ENCODE results near the gene COL25A1.

COL25A1 gene

DNA sequence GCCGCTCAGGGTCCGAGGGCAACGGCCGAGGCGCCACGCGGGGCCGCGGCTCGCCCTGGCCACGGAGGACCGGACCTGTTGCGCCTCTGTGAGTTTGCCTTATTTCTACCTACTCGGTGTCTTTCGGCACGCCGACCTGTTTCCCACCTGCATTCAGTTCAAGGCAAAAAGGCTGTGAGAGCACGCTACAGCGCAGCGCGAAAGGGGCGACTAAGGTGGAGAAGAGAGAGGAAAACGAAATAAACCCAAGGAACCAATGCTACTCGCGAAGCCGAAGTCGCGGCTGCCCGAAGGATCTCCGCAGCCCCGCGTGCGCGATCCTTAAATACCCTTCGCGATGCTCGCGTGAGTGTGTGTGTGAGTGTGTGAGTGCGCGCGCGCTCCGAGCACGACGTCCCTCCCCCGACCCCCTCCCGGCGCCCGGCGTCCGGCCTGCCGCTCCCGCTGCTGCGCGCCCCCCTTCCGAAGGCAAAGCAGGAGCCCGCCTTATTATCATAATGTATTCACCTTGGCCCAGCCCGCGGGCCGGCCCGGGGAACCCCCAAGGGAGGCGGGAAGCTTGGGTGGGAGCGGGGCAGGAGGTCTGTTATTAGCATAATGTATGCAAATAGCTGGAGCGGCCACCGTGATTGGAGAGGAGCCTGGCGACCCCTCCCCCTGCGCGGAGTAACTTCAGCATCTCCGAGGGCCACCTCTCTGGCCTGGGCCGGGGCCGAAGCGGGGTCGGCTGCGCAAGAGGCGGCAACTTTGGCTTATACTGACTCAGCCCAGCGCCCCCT lies at the start of gene COL25A1:
Gene COL25A1, minus strand, starts transcription at position 298 of the 779 bp plus-strand sequence.
- peak; percentile 96 for DNase-seq

DNA sequence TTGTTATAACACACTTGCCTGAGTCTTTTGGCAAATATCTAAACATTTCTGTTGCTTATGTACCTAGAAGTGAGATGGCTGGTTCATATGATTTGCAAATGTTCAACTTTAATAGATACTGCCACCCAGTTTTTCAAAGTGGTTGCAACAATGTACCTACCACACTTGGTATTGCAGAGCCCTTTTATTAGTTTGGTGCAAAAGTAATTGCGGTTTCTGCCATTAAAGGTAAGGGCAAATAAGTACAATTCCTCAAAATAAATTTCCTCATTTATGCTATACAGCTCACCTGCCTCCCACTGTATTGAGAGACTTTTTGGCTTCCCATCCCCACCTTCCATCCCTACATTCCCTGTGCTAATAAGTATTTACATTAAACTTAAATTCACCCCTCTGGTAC lies 47.7 kb upstream of the COL25A1 start:
- no peak for DNase-seq

DNA sequence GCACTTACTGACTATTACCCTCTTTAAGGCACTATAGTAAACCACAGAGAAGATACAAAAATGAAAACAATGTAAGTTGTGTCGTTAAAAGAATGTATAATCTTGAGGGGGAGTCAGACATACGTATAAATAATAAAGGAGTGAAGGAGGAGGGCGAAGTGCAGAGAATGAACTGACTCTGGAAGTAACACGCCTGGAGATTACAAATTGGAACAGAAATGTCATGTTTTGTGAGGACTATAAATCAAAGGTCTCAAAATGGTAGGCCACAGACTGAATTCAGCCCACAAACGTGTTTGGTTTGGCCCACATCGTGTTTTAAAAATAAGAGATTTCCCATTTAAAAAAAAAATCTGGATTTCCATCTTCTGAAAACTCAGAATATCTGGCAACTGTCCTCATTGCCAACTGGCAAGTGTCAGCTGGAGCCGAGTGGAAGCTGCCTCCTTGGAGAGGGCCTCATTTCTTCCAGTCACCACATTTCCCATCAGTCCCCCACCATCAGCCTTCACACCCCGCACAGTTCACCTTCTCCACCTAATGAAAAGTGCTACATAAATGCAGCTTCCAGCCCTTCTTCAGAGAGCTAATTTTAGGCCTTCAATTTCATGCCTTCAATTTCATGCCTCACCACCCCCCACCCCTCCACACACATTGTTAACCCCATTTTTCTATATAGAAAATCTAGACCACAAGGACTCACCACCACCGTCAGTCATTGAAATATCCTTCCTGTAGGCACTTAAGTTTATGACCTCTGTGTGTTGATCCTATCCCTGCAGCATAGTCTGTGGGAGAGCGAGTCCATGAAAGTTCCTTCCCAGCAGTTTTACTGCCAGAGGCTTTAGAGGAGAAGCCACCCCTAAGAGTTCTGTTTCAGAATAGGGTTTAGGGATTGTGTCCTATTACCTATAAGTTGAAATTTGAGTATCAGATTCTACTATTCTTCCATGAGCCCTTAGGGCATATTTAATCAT lies 32.0 kb upstream of the COL25A1 start:
- no peak for DNase-seq

DNA sequence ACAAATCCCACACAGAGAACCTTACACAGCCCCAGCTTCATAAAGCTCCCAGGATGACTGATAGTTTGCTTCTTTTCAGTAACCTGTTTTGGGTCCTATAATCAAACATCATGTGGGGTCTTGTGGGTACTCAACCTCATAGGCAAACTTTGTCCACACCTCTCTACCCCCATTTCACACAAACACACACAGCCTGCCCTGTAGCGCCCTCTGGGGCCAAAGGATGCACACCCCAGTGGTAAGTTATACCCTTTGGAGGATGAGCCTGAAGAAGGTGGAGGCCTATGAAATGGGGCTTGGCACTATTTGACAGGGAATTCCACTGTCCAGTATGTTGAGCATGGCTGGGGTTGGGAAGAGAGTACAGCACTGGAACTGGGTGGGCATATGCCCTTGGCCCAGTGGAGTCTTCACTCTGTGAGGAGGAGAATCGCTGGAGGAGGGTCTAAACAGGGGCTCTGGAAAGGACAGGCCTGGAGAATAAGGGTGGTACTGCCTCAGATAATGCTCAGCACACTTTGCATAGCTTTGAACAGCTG lies 30.5 kb upstream of the COL25A1 start:
- DNase-seq, result peak; percentile 34

DNA sequence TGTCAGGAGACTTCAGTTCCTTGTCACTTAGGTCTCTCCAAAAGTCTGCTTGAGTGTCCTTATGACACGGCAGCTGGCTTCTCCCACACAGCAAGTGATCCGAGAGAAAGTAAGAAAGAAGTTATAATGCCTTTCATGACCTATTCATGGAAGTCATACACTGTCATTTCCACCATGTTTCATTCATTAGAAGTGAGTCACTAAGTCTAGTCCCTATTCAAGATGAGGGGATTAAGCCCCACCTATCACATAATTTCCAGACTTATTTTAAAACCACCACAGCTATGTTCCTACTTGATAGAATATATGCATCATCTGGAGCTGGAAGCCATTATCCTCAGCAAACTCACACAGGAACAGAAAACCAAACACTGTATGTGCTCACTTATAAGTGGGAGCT lies 25.2 kb upstream of the COL25A1 start:
- no peak for DNase-seq

DNA sequence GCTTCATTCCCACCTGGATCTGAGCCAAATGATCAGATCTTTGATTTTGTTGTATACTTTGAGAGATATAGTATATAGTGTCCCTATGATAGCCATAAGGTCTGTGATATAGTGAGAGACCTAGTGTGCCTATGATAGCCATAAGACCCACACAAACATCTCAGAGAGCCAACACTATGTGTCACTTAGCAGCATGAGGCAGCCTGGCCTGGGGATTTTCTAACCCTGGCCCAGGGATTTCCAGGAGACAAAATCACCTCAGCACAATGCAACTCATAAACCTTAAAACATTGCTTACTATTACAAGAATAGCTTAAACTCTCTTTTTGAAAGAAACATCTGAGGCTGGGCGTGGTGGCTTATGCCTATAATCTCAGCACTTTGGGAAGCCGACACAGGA lies 23.2 kb upstream of the COL25A1 start:
- DNase-seq, result no peak

DNA sequence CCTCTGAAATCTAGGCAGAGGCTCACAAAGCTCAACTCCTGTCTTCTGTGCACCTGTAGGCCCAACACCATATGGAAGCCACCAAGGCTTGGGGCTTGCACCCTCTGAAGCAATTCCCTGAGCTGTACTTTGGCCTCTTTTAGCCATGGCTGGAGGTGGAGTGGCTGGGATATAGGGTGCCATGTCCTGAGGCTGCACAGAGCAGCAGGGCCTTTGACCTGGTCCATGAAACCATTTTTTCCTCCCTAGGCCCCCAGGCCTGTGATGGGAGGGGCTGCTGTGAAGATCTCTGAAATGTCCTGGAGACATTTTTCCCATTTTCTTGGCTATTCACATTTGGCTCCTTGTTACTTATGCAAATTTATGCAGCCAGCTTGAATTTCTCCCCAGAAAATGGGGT lies 20.9 kb upstream of the COL25A1 start:
- DNase-seq, result no peak

DNA sequence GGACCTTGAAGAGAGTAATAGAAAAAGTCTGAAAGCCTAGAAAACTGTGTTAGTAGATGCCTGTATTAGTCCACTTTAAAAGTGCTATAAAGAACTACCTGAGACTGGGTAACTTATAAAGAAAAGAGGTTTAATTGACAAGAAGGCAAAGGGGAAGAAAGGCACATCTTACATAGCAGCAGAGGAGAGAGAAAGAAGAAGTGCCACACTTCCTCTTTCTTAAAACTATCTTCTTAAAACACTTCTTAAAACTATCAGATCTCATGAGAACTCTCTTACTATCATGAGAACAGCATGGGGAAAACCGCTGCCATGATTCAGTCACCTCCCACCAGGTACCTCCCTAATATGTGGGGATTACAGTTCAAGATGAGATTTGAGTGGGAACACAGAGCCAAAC lies 18.8 kb upstream of the COL25A1 start:
- no peak for DNase-seq

DNA sequence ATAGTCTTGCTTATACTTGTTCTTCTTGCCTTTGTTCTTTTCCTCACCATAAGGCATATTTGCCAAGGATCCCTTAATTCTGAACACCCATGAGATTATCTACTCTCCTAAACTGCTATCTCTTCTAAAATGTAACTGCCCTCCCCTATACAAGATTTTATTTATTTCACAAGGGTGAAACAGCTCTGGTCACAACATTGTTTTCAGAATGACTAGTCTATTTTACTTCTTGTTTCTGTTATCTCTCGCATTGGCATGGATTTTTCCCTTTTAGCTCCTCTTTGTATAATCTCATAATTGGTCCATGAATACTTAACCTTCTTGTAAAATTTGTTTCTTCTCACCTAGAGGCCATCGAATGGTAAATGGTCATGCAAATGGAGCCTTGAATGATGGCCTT lies 17.2 kb upstream of the COL25A1 start:
- DNase-seq, result no peak

DNA sequence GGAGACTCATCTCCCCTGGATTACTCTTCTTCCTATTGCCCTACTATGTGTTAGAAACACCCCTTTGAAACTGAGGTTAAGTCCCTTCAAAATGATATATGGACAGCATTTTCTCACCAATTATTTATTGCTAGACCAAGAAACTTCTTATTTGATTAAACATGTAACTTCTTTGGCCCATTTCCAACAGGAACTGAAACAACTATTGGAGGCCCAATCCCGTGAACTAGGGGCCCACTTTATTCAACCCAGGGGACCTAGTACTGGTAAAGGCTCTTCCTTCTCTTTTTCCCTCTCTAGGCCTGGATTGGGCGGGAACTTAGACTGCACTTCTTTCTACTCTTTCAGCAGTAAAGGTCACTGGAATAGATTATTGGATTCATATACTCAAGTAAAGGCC lies 16.7 kb upstream of the COL25A1 start:
- no peak for DNase-seq

DNA sequence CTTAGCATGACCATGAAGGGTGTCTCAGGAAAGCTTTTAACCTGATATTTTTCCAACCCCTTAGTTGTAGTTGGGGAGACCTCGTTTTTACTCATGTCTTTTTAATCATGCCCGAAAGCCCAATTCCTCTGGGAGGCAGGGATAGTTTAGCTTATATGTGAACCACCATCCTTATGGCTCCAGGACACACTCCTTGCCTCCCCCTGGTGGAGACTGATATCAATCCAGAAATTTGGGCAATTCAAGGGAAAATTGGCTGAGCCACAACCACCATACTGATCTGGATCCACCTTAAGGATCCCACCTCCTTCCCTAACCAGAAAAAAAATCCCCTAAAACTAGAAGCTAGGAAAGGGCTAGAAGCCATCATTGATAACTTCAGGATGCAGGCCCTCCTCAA lies 13.4 kb upstream of the COL25A1 start:
- DNase-seq, result no peak

DNA sequence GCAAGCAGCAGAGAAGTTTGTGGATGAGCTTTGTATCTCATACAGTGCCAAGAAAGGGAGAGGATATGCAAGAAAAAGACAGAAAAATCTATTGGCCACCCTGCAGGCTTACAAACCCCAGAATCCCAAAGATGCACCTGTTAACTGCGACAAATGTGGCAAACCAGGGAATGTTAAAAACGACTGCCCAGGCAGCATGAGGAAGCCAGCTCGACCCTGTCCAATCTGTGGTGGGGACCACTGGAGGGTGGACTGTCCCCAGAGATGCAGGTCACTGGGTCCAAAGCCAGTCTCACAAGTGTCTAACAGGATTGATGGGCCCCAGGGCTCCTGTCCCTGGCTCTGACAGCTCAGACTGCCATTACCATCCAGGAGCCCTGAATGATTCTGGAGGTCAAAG lies 12.9 kb upstream of the COL25A1 start:
- DNase-seq, result no peak

DNA sequence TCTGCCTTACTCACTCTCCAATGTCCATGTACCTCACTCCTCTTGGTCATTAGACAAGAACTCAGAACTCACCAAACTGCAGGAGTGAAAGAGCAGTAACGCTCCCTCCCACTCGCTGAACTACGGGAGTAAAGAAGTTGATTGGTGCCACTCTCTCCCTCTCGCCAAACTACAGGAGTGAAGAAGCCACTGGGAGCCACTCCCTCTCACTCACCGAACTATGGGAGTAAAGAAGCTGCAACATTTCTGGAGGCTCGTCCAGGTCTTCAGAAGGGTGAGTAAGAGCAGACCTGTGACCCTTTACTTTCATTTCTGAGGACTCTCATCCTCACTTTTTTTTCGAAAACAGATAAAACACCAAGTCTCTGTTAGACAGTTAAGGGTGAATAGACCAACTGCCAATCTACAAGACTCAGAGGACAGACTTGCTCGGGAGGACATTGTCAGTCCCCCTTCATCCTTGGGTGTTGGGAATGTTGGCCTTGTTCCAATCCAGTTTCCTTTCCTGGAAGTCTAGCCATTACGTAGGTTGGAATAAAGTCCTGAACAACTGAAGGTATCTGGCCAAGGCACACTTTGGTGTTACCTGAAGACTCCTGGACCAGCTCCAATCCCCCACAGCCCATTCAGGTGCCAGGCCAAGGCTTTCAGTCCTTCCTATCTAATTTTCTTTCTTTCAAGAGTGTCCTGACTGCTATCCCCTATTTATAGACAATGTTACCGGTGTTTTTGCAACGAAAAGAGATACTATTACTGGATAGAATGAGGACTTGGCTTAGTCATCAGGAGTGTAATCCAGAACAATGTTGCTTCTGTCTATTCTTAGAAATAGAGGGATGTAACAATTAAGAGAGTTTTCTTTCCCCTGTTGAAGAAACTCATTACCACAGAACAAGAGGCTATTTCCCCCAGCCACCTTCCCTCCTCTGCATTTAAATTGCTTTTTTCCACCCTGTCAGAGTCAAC lies 11.0 kb upstream of the COL25A1 start:
- DNase-seq, result no peak

DNA sequence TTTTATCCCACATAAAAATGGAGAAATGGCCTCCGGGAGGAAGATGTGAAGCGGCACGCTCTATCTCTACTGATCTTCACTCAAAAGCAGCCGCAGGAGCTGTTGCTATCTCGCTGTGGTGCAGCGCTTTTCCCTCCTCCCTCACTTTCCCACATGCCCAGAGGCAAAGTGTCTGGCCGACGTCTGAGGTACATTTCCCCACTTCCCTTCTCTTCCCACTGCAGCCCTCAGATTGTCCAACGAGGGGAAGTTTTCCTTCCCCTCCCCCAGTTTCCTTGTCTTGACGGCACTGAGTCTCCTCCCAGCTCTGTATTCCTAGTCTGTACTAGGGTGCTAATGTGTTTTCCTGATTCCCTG lies 660 bp upstream of the COL25A1 start:
- peak; percentile 70 for DNase-seq

DNA sequence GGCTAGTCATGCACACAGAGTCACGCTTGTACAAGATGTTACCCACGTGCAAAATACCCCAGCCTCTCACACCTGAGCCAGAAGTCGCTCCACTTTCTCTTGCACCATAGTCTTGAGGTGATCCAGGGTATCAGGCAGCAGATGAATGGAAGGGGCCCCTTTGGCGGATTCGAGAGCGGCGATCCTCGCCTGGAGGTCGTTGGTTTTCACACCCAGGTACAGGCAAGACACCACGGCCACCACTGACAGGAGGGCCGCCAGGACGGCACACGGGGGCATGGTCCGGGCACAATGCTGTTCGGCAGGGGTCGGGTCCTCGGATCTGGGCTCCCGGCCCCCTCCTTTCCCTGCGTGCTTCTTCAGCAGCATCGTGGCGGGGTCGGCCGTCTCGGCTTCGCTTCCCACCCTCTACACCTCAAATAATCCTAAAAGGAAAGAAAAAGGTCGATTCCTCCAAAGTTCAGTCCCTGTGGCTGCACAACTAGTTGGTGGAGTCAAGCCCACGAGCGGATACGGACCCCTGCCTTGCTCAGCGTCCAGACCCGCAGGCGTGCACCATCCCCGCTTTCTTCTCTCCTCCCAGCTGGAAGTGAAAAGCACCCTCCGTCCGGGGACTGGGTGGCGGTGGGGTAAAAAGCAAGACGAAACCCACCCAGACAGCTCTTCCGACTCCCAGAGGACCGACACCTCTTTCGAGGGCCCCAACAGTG lies 652 bp downstream of the COL25A1 start:
- DNase-seq, result peak; percentile 37

DNA sequence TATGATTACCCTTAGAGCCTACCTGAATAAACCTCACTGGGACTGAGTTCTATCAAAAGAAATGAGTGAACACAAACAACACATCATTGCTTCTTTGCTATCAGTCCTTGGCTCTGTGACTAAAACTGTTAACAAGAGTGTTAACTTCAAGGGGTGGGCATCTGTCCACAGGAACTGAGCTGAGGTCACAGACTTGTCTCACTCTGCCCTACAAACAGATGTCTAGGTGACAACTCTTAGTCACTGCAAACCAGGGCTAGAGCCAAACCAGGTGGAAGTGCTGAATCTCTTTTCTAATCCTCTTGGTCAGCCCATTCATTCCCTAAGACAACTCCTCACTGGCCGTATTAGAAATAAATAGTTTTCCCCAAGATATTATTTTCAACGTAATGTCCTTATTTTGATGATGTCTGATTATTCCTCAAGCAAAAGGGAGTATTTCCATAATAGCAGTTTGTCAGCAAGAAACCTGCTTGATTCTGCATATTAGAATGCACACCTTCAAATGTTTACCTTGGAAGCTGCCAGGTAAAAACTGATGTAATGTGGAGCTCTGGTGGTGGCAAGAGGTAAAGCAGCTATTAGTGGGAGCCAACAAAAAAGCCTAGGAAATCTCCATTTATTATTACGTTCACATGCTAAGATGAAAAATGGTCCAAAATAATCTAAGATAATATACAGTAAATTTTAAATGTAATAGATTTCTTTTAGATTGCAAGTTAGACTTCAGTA lies 4.0 kb downstream of the COL25A1 start:
- DNase-seq, result peak; percentile 22

DNA sequence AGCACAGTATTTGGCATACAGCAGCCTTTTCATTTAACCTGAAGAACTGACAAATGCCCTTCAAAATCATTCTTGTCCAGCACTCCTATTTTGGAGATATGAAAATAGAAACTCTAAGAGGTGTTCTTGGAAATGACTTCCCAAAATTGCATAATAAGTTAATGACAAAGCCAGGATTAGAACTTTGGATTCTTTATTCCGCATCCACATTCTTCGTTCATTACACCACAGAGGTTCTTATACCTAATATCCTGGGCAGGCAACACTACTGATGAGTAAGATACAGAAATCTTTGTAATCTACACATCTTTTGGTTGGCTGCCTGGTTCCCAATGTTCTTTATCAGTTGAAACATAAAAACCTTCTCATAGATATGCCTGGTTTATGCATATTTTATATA lies 5.9 kb downstream of the COL25A1 start:
- no peak for DNase-seq

DNA sequence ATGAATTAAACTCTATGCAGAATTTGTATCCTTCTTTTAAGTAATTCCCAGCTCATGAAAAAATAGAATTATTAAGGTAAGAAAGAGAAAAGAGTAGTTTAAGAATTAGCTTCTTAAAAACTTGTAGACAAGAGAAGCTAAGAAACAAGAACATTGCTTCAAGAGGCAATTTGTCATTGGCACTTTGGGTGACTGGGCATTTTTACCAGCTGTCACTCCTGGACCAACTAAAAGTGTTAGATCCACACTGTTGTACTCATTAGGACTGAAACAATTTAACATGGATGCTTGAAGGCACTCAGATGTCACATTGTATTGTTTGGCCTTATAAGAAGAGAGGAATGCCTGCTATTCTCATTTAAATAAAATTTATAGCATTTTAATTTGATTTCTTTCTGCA lies 7.4 kb downstream of the COL25A1 start:
- DNase-seq, result no peak

DNA sequence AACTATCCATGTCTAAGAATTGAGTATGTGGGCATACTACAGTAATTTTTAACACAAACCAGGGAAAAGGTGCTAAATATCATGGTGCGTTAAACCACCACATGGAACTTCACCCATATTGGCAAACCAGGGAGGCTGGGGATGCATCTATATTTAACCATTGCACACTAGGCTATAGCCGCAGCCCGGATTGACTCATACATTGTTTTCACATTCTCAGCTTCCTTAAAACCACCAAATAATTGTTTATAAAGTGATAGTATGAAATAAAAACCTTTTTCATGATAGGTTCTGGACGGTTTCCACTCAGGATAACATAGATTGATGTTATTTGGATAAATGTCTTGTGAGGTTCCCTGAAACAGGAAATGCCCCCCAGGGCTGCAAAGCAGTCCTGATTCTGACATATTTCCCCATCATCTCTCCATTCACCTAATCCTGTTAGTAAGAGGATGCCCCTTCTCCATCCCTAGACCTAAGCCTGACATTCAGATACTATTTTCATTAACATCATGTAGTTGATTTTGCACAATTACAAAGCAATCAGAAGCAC lies 7.9 kb downstream of the COL25A1 start:
- no peak for DNase-seq

DNA sequence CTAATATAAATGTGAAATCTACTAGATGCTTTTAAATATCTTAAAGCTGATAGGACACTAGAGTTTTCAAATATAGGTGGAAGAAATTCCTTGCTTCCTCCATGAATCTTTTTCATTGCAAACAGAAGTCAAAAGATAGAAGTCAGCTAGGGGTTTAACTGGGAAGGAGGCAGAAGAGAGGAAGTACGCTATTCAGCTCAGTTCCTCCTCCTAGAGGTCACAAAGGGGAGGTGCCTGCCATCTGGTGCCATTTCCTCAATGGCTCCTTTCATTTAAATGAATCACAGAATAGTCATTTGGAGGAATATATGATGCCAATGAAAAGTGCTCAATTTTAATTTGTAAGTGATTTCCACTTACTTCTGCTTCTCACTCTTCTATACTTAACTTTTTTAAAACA lies 8.5 kb downstream of the COL25A1 start:
- DNase-seq, result peak; percentile 68

DNA sequence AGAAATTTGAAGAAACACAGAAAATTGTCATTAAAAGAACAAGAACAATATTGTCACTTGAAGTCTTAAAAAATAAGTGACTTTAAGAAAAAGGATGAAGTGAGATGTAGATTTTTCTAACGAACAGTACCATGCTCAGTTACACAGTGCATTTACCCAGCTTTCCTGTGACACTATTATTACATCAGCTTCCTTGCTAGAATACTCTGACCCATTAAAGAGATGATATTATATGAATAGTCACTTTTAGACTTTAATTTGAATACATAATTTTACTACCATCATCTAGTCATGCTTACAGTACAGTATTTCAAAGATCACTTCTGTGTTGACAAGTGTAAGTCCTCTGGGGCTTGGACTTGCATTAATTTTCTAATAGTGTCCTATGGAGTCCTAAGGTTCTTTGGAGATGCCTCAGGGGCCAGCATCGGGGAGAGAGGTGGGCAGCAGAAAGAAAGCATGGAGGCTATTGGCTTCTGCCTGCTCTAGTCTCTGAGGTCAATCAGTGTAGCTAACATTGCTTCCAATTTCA lies 10.7 kb downstream of the COL25A1 start:
- no peak for DNase-seq

Measured in NCI-H82 (cell line).